Liver (tissue), 5 donors: Measurements from ENCODE around the gene BRI3. TPM values are rescaled to one million over a fixed set of nuclear protein-coding genes. Genes with fewer than 3 reads are reported as not detected.

Source experiments
- CTCF ChIP-seq: fragments of 150-350 bp; IDR thresholded peaks from 2 replicates; pipeline ENCODE4 v1.5.1; 2017; ENCODE audit warnings: improper control_type of control experiment, low read depth, low read length; ENCODE audit not compliant: missing input control
- EGR1 ChIP-seq, 2 donors: IDR thresholded peaks; 2 replicates each; pipeline ENCODE4 v1.6.1; 2016 to 2018; ENCODE audit warnings: antibody characterized with exemption in 2 of 2, low read depth in 2 of 2
- HNF4G ChIP-seq: IDR thresholded peaks from 2 replicates; pipeline ENCODE4 v1.6.1; 2016; ENCODE audit warnings: antibody characterized with exemption
- RXRA ChIP-seq, 2 donors: IDR thresholded peaks; 2 replicates each; pipeline ENCODE4 v1.6.1; 2017 to 2018; ENCODE audit warnings: antibody characterized with exemption in 2 of 2, mild to moderate bottlenecking in 1 of 2
- YY1 ChIP-seq: IDR thresholded peaks from 2 replicates; pipeline ENCODE4 v1.6.1; 2016; ENCODE audit warnings: antibody characterized with exemption, mild to moderate bottlenecking
- polyA plus RNA-seq, 2 donors: library from polyadenylated mRNA; stranded (reverse) in 1 of 2; unstranded in 1 of 2; fragments of 200-250 nt in 1 of 2; fragments of >200 nt in 1 of 2; fragmentation: Nextera tagmentation in 1 of 2; extraction: Ambion mirVana in 1 of 2; gene quantifications; one replicate each; pipeline versions ENCODE4 v1.2.1 to v1.2.3, GENCODE V29; 2013 to 2015
- total RNA-seq, 2 donors: library from RNA; depleted of rRNA; stranded (reverse); fragments of >200 nt; gene quantifications; one replicate each; pipeline ENCODE4 v1.2.3, GENCODE V29; 2014
- donor health status: healthy.
- donor health status: healthy.
- donor health status: healthy.

Gene BRI3
- total and polyA plus RNA-seq, 4 donors = 14.0 to 80.4 (median 49.7) TPM

DNA sequence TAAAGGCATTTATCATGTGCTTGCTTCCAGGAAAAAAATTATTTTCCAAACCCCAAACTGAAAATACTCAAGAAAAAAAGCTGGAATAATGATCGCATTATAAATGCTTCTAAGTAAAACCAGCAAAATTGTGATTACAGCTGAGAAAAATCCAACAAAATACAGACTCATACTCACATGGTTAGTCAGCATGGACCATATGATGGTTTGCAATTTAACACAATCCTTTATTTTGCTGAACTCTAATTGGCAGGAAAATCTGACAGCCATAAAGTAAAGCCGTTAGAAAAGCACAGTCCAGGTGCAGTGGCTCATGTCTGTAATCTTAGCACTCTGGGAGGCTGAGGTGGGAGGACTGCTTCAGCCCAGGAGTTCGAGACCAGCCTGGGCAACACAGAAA, 59.6 kb downstream of the BRI3 start (continued):
- TF ChIP-seq CTCF (no peak), RXRA (IDR thresholded peaks at IDR 0.05) (no peak), HNF4G (no peak), EGR1 (IDR thresholded peaks at IDR 0.05; ENCODE audit: low read depth in 2 of 2) (no peak), YY1 (no peak)

Other genes starting within 250 kb of the BRI3 start
- gene LMTK2, start 174.8 kb upstream of the BRI3 start, total RNA-seq = 10 to 100 TPM; 13.4 to 14.3 TPM
- gene LMTK2, start 174.8 kb upstream of the BRI3 start, polyA plus RNA-seq = 1 to 10 TPM; 3.1 to 4.5 TPM
- gene BHLHA15, start 70.2 kb upstream of the BRI3 start, total RNA-seq = 10 to 100 TPM in 1 of 2 donors, 1 to 10 TPM in 1; 1.8 to 28.9 TPM
- 10 to 100 TPM in 1 of 2 donors, 1 to 10 TPM in 1; 1.0 to 13.4 TPM for gene BHLHA15, start 70.2 kb upstream of the BRI3 start, polyA plus RNA-seq
- gene TECPR1, start 29.5 kb upstream of the BRI3 start, total RNA-seq = 10 to 100 TPM; 10.9 to 16.3 TPM
- gene TECPR1, start 29.5 kb upstream of the BRI3 start, polyA plus RNA-seq = 1 to 10 TPM; 3.3 to 4.8 TPM
- 1 to 10 TPM; 5.4 to 8.6 TPM for gene BAIAP2L1, start 119.4 kb downstream of the BRI3 start, total RNA-seq
- gene BAIAP2L1, start 119.4 kb downstream of the BRI3 start, polyA plus RNA-seq = 1 to 10 TPM; 8.7 to 8.9 TPM